ENCODE data around the gene TMEM91.
A peak's percentile ranks its signal among the peaks of the same experiment; 100 is the strongest.
"Not testable (repeated sequence)": the region's sequence is repeated elsewhere in the genome, so short reads cannot be mapped to it uniquely, and the experiment has no call there.

Gene TMEM91

GRCh38 chr19:41373993-41374392 is 2.3 kb upstream of the TMEM91 start:
- DNase-seq: peak in 55 of 56 donors; percentile 13 to 86 (median 66)

GRCh38 chr19:41376998-41377365 is 649 bp downstream of the TMEM91 start:
- DNase-seq: no peak

GRCh38 chr19:41377977-41378709 is 1.8 kb downstream of the TMEM91 start:
- no peak for DNase-seq

- DNase-seq: not testable (repeated sequence)
Observed at GRCh38 chr19:41381536-41381935, 5.2 kb downstream of the TMEM91 start.

- no peak for DNase-seq
Observed at GRCh38 chr19:41384351-41384750, 8.0 kb downstream of the TMEM91 start.

GRCh38 chr19:41386442-41386841 is 10.1 kb downstream of the TMEM91 start:
- DNase-seq: no peak

GRCh38 chr19:41391618-41392017 is 15.3 kb downstream of the TMEM91 start:
- no peak for DNase-seq

GRCh38 chr19:41392775-41393174 is 16.4 kb downstream of the TMEM91 start:
- no peak for DNase-seq

GRCh38 chr19:41395355-41395754 is 19.0 kb downstream of the TMEM91 start:
- DNase-seq: no peak

GRCh38 chr19:41397086-41398049 is 21.0 kb downstream of the TMEM91 start, which contains the start of the genes BCKDHA and EXOSC5:
BCKDHA (plus strand) TSS chr19:41397818; CDS start chr19:41397828, 10 bp downstream.
EXOSC5 (minus strand) TSS chr19:41397359; CDS start chr19:41397328, 31 bp downstream.
- peak; percentile 75 to 100 (median 98) for DNase-seq

GRCh38 chr19:41398050-41398418 is 21.7 kb downstream of the TMEM91 start:
- no peak for DNase-seq

- DNase-seq: no peak
Observed at GRCh38 chr19:41398598-41398997, 22.3 kb downstream of the TMEM91 start.

GRCh38 chr19:41399091-41399490 is 22.8 kb downstream of the TMEM91 start:
- no peak for DNase-seq

GRCh38 chr19:41399525-41399924 is 23.2 kb downstream of the TMEM91 start:
- no peak for DNase-seq

- no peak for DNase-seq
Observed at GRCh38 chr19:41401483-41401882, 25.1 kb downstream of the TMEM91 start.

- no peak for DNase-seq
Observed at GRCh38 chr19:41402010-41402409, 25.7 kb downstream of the TMEM91 start.

- no peak for DNase-seq
Observed at GRCh38 chr19:41403181-41403970, 27.0 kb downstream of the TMEM91 start.

- no peak for DNase-seq
Observed at GRCh38 chr19:41405776-41406175, 29.4 kb downstream of the TMEM91 start.

- DNase-seq: no peak
Observed at GRCh38 chr19:41407271-41407670, 30.9 kb downstream of the TMEM91 start.

GRCh38 chr19:41408256-41408655 is 31.9 kb downstream of the TMEM91 start:
- no peak for DNase-seq

- DNase-seq: not testable (repeated sequence)
Observed at GRCh38 chr19:41408846-41409245, 32.5 kb downstream of the TMEM91 start.
